HL-60/S4 (cell line): ENCODE results near the gene MYMK.

Experiments used
- in situ Hi-C: fragments of 300-500 bp; cut with MboI; formaldehyde crosslinking; loops from 2 replicates; pipeline ENCODE4 v1.14.3; 2022; ENCODE audit warnings: low sequenced_read_pairs

MYMK gene

DNA sequence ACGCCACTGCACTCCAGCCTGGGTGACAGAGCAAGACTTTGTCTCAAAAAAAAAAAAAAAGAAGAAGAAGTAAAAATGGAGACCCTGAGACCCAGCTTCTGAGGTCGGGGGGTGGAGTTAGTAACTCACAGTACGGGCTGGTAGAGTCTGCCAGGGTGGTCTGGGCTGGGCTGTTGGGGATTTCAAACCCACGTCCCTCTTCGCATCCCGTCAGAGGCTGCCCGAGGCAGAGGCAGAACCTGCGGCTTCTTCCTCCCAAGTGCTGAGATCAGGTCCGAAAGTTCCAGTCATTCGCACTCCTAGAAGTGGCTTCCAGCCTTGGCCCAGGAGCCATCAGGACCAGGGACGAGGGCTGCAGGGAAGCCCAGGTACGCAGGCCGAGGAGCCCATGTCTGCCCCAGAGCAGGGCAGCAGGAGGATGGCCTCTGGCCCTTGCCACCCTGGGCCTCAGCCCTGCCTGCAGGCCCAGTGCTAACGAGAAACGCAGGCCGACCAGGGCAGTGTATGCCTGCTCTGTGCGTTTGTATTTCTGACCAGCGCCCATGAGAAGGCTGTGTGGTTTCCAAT, 36.0 kb downstream of the MYMK start:
- in situ Hi-C loops, result loop anchor here (10.0 kb wide), 1 partner anchor 304 kb away; no protein-coding TSS in a partner anchor

GRCh38 chr9:133487331-133487725, 37.4 kb downstream of the MYMK start:
- in situ Hi-C loops, result loop anchor here (10.0 kb wide), 1 partner anchor 303 kb away; no protein-coding TSS in a partner anchor

GRCh38 chr9:133485531-133486260, 39.1 kb downstream of the MYMK start:
- in situ Hi-C loops, result loop anchor here (10.0 kb wide), 1 partner anchor 301 kb away; no protein-coding TSS in a partner anchor

DNA sequence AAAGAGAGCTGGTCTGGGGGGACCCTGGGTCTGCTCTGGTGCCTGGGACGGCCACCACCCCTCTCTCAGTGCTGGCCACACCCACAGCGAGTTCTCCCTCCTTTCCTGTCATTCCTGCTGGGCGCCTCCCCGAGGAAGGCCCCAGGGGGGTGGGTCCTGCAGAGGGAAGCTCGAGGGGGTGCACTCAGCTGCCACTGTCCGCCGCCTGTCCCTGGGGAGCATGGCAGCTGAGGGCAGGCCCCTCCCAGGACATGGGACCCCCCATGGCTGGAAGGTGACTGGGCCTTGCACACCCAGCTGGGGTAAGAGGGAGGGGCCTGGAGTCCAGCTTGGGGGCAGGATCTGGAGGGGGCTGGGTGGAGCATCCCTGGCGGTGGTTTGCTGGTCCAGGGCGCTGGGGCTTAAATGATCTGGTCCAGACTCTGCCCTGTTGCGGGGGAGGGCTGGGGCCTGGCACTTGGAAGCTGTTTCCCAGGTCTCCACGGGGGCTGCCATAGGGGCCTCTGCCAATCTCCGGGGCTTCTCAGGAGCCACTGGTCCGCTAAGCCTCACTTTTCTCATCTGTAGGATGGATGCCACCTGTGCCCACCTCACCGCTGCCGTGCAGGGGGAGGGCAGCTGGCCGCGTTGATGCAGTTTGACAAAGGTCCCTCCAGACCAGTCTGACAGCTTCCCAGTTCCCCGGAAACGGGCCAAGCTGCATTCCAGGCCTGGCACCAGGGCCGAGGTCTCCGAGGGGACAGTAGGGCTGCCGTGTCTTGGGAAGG, 39.9 kb downstream of the MYMK start:
- in situ Hi-C loops, result loop anchor here (10.0 kb wide), 1 partner anchor 300 kb away; no protein-coding TSS in a partner anchor

GRCh38 chr9:133483611-133484010, 41.1 kb downstream of the MYMK start:
- in situ Hi-C loops, result loop anchor here (10.0 kb wide), 1 partner anchor 299 kb away; no protein-coding TSS in a partner anchor

DNA sequence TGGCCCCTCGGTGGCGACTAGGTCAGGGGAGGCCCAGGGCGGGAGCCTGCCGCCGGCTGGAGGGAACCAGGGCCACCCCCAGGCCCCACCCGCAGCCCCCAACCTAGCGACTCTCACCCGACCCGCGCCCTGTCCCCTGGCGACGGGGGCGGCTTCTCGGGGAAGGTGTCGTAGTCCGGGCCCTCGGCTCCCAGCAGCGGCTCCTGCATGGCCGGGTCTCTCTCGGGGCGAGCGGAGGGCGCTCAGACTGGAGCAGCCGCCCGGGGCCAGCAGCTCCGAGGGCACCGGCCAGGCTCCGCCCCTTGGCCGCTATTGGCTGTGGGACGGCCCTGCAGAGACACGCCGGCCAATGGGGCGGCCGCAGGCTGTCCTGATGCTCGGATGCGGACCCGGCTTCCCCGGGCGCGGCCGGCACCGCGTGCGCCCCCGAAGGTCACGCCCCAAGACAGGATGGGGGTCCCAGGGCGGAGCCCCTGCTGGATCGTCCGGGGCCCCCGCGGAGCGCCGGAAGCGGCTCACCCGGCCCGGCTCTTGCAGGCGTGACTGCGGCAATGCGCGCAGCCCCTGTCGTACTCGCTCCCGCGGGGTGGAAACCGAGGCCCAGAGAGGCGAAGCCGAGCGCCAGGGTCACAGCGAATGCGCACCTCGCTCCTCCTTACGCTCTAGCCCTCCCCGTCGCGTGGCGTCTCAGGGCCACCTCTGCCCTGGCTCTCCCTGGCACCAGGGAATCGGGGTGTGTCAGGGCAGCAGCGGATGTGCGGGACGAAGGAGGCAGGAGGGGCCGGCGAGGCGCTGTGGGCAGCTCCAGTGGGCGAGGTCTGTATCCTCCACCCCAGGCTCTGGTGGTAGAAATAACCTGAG, 45.7 kb downstream of the MYMK start, which contains the start of gene SLC2A6:
TSS of gene SLC2A6 (minus strand) at position 249 of the 861 bp plus-strand sequence. CDS start at position 209, 40 bp downstream.
- in situ Hi-C loops, result no loop called here

GRCh38 chr9:133477992-133478850, 46.5 kb downstream of the MYMK start:
- in situ Hi-C loops, result no loop called here

GRCh38 chr9:133477461-133477860, 47.3 kb downstream of the MYMK start:
- in situ Hi-C loops, result no loop called here

DNA sequence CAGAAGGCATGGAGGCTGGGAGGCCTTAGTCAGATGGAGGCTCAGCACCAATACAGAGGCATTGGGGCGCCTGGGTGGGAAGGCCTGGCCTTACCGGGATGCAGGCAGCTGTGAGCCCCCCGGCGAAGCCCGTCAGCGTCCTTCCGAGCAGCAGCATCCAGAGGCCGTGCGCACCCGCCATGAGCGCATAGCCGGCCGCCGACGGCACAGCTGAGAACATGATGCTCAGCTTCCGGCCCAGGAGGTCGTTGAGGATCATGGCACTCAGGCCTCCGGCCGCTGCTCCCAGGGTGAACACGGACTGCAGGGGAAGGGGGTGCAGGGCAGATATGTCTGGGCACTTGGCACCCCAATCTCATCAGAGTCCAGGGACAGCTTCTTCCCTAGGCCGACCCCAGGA, 47.8 kb downstream of the MYMK start:
- in situ Hi-C loops, result no loop called here

DNA sequence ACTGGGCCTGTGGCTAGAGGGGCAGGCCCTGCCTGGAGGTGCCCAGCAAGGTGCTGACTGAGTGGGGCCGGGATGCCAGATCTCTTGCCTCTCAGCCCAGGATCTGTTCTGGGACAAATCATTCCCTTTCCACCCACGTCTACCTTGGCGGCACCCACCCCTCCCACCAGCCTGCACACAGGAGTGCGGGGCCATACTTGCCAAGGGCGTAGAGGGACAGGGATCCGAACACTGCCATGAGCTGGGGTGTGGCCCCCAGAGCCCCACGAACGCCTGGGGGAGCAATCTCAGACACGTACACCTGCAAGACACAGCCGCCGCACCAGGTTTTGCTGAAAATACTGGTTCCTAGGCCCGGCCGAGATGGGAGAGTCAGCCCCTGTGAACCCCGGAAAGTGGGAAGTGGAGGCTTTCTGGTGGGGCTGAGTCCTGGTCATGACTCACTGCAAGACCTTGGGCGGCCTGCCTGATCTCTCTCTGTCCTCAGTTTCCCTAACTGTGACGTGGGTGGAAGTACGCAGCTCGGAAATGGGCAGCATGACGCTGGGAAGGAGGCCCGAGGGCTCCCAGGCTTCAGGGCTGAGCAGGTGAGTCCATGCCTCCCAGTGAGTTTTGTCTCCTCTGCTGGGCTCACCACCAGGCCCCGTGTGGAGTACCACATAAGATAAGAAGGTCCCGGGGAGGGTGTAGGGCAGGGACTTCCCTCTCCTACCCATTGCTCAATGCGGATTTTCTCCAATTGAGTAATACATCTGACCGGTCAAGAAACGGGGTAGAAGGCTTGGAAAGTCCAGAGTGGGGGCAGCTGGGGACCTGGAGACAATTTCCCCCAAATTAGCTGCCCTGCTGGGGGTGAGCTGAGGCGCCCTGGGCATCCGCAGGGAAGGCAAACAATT, 48.5 kb downstream of the MYMK start:
- in situ Hi-C loops, result no loop called here

DNA sequence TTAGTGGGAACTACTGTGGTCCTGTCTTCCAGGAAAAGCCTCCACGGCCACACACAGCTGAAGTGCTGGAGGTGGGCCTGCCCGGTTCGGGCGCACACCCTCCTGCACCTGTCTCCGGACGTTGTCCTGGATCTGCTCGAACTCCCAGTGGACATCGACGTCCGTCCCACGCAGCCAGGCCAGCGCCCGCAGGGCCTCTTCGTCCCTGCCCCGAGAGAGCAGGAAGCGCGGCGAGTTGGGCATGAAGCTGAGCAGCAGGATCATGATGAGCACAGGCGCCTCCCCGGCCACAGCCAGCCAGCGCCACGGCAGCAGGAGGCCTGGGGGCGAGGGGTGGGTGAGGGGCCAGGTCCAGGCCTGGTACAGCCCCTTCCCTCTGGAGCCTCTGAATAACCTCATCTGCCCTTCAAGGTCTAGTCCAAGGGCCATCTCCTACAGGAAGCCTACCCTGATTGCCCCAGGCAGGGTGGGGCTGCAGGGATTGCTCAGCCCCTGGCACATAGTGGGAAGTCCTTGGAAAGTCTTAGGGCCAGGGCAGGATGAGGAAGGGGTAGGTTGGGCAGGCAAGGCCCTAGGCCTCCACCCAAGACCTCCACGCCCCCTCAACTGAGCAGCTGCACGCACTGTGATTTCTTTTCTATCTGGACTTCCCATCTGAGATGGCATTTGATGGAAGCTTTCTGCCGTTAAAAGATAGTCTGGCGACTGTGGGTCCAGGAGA, 49.3 kb downstream of the MYMK start:
- in situ Hi-C loops, result no loop called here

- in situ Hi-C loops, result no loop called here
These were observed 49.9 kb downstream of the MYMK start for GRCh38 chr9:133474853-133475252.

DNA sequence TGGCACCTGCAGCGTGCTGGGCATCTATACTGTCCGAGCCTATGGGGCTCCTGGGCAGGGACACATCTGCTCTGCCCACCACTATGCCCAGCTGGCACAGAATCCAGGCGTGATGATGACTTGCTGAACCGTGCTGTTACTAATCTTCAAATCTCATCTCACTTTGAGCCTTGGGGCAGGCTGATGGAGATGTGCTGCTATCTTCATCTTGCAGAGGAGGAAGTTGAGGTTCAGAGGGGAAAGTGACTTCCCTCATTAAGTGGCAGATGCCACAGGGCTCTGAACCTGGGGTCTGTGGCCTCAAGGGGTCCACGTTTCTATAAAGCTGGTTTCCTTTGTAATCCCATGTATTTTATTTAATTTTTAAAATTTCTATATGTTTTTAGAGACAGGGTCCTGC, 50.5 kb downstream of the MYMK start:
- in situ Hi-C loops, result no loop called here

- in situ Hi-C loops, result no loop called here
These were observed 51.0 kb downstream of the MYMK start for GRCh38 chr9:133473743-133474142.

- in situ Hi-C loops, result no loop called here
These were observed 51.9 kb downstream of the MYMK start for GRCh38 chr9:133472753-133473378.

GRCh38 chr9:133472277-133472645, 52.5 kb downstream of the MYMK start:
- in situ Hi-C loops, result no loop called here

DNA sequence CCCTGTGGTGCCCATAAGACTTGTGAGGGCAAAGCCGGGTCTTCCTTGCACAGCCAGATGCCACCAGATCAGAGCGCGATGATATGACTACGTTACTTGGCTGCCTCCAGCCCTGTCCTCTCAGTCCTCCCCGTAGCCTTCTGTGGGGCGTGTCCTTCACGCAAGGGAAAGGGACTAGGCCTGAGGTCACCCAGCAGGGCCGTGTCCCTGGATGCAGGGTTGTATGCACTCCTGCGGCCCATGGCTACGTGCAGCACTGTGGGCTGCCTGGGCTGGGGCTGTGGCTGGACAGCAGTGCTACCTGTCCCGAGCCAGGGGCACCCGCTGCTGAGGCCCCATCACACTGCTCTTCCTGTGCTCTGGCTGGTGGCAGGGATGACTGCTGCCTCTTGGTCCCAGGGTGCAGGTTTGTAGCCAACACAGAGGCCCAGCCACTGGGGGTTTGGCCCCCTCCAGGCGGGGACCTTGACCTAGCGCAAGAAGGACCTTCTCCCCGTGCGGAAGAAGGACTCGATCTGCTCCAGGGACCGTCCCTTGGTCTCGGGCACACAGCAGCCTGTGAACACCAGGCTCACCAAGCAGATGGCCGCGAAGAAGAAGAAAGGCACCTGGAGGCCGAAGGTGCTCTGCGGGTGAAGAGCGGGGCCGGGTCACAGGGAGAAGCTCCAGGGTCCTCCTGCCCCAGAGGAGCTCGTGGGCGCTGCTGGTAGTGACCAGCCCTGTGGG, 53.0 kb downstream of the MYMK start:
- in situ Hi-C loops, result no loop called here
